Breast epithelium (tissue), 3 donors: ENCODE data around the gene ELOA.

ENCODE experiments used
- CTCF ChIP-seq, 3 donors: fragments of 450-650 bp; IDR thresholded peaks; one replicate each; pipeline ENCODE4 v1.5.1; 2016 to 2017; ENCODE audit warnings: antibody characterized with exemption in 3 of 3, mild to moderate bottlenecking in 3 of 3, moderate library complexity in 3 of 3
- POLR2A ChIP-seq: fragments of 450-650 bp; IDR thresholded peaks from one replicate; pipeline ENCODE4 v1.6.1; 2016; ENCODE audit warnings: antibody characterized with exemption, mild to moderate bottlenecking, moderate library complexity
- POLR2AphosphoS5 ChIP-seq, 3 donors: sonication (generic); formaldehyde crosslinking; IDR thresholded peaks; one replicate each; pipeline ENCODE4 v1.6.1; 2017; ENCODE audit warnings: antibody characterized with exemption in 3 of 3

- TF ChIP-seq POLR2A = no peak
- TF ChIP-seq CTCF (IDR thresholded peaks at IDR 0.05) = no peak
- TF ChIP-seq POLR2AphosphoS5 (IDR thresholded peaks at IDR 0.05) = no peak
These were observed 31.1 kb downstream of the ELOA start for GRCh38 chr1:23774174-23774880.
